WTC11 (cell line): ENCODE data around the gene ROBO4. TPM values are rescaled to one million over a fixed set of nuclear protein-coding genes. Genes with fewer than 3 reads are reported as not detected.

Source experiments
- ATAC-seq: fragments of 200-7000 bp; cut with Tn5 transposase; 2 replicates; pipeline ENCODE4 v1.10.0; 2021; ENCODE audit warnings: mild to moderate bottlenecking, moderate library complexity
- CTCF ChIA-PET: fragments of 300-600 bp; sonication (Branson Sonifier 250); formaldehyde crosslinking; loops from one replicate; lab custom pipeline; 2021; ENCODE audit warnings: antibody characterized with exemption; lab: Charles Lee
- POLR2A ChIA-PET: fragments of 350-600 bp; sonication (Branson Sonifier 250); formaldehyde crosslinking; loops from one replicate; lab custom pipeline; 2021; ENCODE audit warnings: antibody characterized with exemption; lab: Charles Lee
- DNase-seq: peaks from one replicate; pipeline ENCODE4 v3.0.0; 2021; ENCODE audit warnings: low spot score
- H3K27ac Mint-ChIP-seq: 2 replicates; pipeline ENCODE4 v1.8.0; 2021; ENCODE audit warnings: mixed read lengths
- H3K27me3 Mint-ChIP-seq: 2 replicates; pipeline ENCODE4 v1.8.0; 2021; ENCODE audit warnings: low read depth, mild to moderate bottlenecking, moderate library complexity, mixed read lengths
- H3K36me3 Mint-ChIP-seq: 2 replicates; pipeline ENCODE4 v1.8.0; 2021; ENCODE audit warnings: mixed read lengths
- H3K4me1 Mint-ChIP-seq: 2 replicates; pipeline ENCODE4 v1.8.0; 2022; ENCODE audit warnings: mixed read lengths
- H3K4me3 Mint-ChIP-seq: 2 replicates; pipeline ENCODE4 v1.8.0; 2021; ENCODE audit warnings: mild to moderate bottlenecking, moderate library complexity, mixed read lengths
- H3K9me3 Mint-ChIP-seq: 2 replicates; pipeline ENCODE4 v1.8.0; 2021; ENCODE audit warnings: mixed read lengths
- AR ChIP-seq: fragments of 250-450 bp; sonication (Bioruptor Pico); IDR thresholded peaks from 2 replicates; pipeline ENCODE4 v1.9.0; 2021; ENCODE audit warnings: mild to moderate bottlenecking
- ATF2 ChIP-seq: sonication (generic); formaldehyde crosslinking; IDR thresholded peaks from 2 replicates; pipeline ENCODE4 v1.8.1; 2022; ENCODE audit warnings: low read depth, missing genetic modification reagents, borderline replicate concordance
- CREB1 ChIP-seq: sonication (generic); formaldehyde crosslinking; IDR thresholded peaks from 2 replicates; pipeline ENCODE4 v1.8.0; 2023; ENCODE audit warnings: mild to moderate bottlenecking, missing genetic modification reagents
- E2F1 ChIP-seq: sonication (generic); formaldehyde crosslinking; IDR thresholded peaks from 2 replicates; pipeline ENCODE4 v1.8.0; 2022; ENCODE audit warnings: mild to moderate bottlenecking, missing genetic modification reagents
- FOXP4 ChIP-seq: sonication (generic); formaldehyde crosslinking; IDR thresholded peaks from 2 replicates; pipeline ENCODE4 v1.8.0; 2022; ENCODE audit warnings: mild to moderate bottlenecking, missing genetic modification reagents
- GRHL2 ChIP-seq: fragments of 250-450 bp; sonication (Bioruptor Pico); IDR thresholded peaks from 2 replicates; pipeline ENCODE4 v1.8.0; 2022; ENCODE audit warnings: mild to moderate bottlenecking, moderate library complexity; ENCODE audit not compliant: insufficient replicate concordance, severe bottlenecking
- MLX ChIP-seq: sonication (generic); formaldehyde crosslinking; IDR thresholded peaks from 2 replicates; pipeline ENCODE4 v1.8.1; 2023; ENCODE audit warnings: mild to moderate bottlenecking, missing genetic modification reagents, moderate library complexity
- MYBL2 ChIP-seq: sonication (generic); formaldehyde crosslinking; IDR thresholded peaks from 2 replicates; pipeline ENCODE4 v1.8.1; 2023; ENCODE audit warnings: mild to moderate bottlenecking, moderate library complexity, missing genetic modification reagents
- TEAD1 ChIP-seq: sonication (generic); formaldehyde crosslinking; IDR thresholded peaks from 2 replicates; pipeline ENCODE4 v1.8.0; 2022; ENCODE audit warnings: mild to moderate bottlenecking, missing genetic modification reagents
- TP53 ChIP-seq: sonication (generic); formaldehyde crosslinking; IDR thresholded peaks from 2 replicates; pipeline ENCODE4 v1.8.1; 2023; ENCODE audit warnings: mild to moderate bottlenecking, missing genetic modification reagents
- USF2 ChIP-seq: sonication (generic); formaldehyde crosslinking; IDR thresholded peaks from 2 replicates; pipeline ENCODE4 v1.8.1; 2023; ENCODE audit warnings: mild to moderate bottlenecking, missing genetic modification reagents, moderate library complexity
- ZNF232 ChIP-seq: sonication (generic); formaldehyde crosslinking; IDR thresholded peaks from 2 replicates; pipeline ENCODE4 v1.8.0; 2022; ENCODE audit warnings: mild to moderate bottlenecking, missing genetic modification reagents
- ZNF317 ChIP-seq: sonication (generic); formaldehyde crosslinking; IDR thresholded peaks from 2 replicates; pipeline ENCODE4 v1.8.1; 2023; ENCODE audit warnings: low read depth, mild to moderate bottlenecking, moderate library complexity, missing genetic modification reagents, borderline replicate concordance
- ZNF425 ChIP-seq: fragments of 250-450 bp; sonication (Bioruptor Pico); conservative IDR thresholded peaks from 2 replicates; pipeline ENCODE4 v1.9.0; 2021; ENCODE audit warnings: mild to moderate bottlenecking
- ZNF512 ChIP-seq: sonication (generic); formaldehyde crosslinking; IDR thresholded peaks from 2 replicates; pipeline ENCODE4 v1.8.1; 2022; ENCODE audit warnings: missing genetic modification reagents, borderline replicate concordance
- ZNF532 ChIP-seq: fragments of 250-450 bp; sonication (Bioruptor Pico); IDR thresholded peaks from 2 replicates; pipeline ENCODE4 v1.9.0; 2021; ENCODE audit warnings: mild to moderate bottlenecking, borderline replicate concordance
- ZSCAN18 ChIP-seq: fragments of 250-450 bp; sonication (Bioruptor Pico); IDR thresholded peaks from 2 replicates; pipeline ENCODE4 v2.1.2; 2022; ENCODE audit warnings: mild to moderate bottlenecking, moderate library complexity
- total RNA-seq: library from RNA; stranded (reverse); gene quantifications from 3 replicates; pipeline ENCODE4 v1.2.3, GENCODE V29; 2021

The ROBO4 gene
- total RNA-seq, 1 experiment from 2014 or later: 0.13 TPM

- ChIA-PET POLR2A (interaction anchor here (2.4 kb wide), 1 partner anchor 44 kb away, joined by 7 read pairs; no protein-coding TSS in a partner anchor), CTCF (interaction anchor here (0.6 to 2.1 kb wide), 7 partner anchors 15 to 509 kb away, joined by 3 to 11 read pairs (median 4); partner anchors contain the start of gene HEPACAM)
- no peak overlapping the region for H3K4me3 Mint-ChIP-seq
- peaks cover 8% of the 10 kb centered on the region for H3K9me3 Mint-ChIP-seq
- peaks cover 92% of the 10 kb centered on the region for H3K27me3 Mint-ChIP-seq
- TF ChIP-seq CREB1 (CRISPR knock-in tag): no peak
- no peak for TF ChIP-seq MLX (CRISPR knock-in tag)
- no peak for TF ChIP-seq ZNF512
- TF ChIP-seq USF2 (CRISPR knock-in tag): no peak
- no peak for TF ChIP-seq ZNF532
- no peak for TF ChIP-seq ZSCAN18
- no peak for TF ChIP-seq TP53
- TF ChIP-seq E2F1: no peak
- no peak for TF ChIP-seq GRHL2 (CRISPR knock-in tag)
- TF ChIP-seq ATF2 (CRISPR knock-in tag): no peak
- TF ChIP-seq MYBL2 (CRISPR knock-in tag): no peak
- no peak for TF ChIP-seq ZNF232 (CRISPR knock-in tag)
- no peak for TF ChIP-seq AR (CRISPR knock-in tag)
- no peak for TF ChIP-seq ZNF317 (CRISPR knock-in tag)
- no peak for TF ChIP-seq ZNF425
- TF ChIP-seq FOXP4 (CRISPR knock-in tag): no peak
- TF ChIP-seq TEAD1 (CRISPR knock-in tag): no peak
- H3K27ac Mint-ChIP-seq: no peak overlapping the region
- DNase-seq: no peak
- no peaks in the 10 kb centered on the region; the same call in 1 of the 2 replicates for H3K36me3 Mint-ChIP-seq
- ATAC-seq: no peak
- no peaks in the 10 kb centered on the region for H3K4me1 Mint-ChIP-seq
Observed at GRCh38 chr11:124919898-124920297, 22.2 kb upstream of the ROBO4 start.
